ENCODE data around the gene RRM2.

The RRM2 gene

DNA sequence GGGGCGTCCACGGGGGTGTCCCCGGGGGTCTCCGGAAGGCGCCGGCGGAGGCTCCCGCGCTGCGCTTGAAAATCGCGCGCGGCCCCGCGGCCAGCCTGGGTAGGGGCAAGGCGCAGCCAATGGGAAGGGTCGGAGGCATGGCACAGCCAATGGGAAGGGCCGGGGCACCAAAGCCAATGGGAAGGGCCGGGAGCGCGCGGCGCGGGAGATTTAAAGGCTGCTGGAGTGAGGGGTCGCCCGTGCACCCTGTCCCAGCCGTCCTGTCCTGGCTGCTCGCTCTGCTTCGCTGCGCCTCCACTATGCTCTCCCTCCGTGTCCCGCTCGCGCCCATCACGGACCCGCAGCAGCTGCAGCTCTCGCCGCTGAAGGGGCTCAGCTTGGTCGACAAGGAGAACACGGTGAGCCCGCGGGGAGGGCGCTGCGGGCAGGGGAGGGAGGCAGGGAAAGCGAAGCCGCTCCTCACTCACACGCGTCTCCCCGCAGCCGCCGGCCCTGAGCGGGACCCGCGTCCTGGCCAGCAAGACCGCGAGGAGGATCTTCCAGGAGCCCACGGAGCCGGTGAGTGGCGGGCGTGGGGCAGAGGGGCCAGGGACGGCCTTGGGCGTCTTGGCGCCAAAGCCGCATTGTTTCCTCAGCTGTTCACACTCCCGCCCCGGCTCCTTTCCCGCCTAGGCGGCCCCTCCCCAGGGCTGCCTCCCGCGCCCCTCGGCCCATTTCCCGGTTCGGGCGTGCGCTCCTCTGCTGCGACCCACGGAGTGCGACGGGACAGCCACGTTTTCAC lies at the start of gene RRM2:
Gene RRM2, plus strand, starts transcription at position 240 of the 781 bp plus-strand sequence. Its CDS starts 60 bp downstream, at position 300.
- peak; percentile 97 for DNase-seq

- DNase-seq, result no peak
These were observed 48.8 kb upstream of the RRM2 start for GRCh38 chr2:10073706-10074105.

GRCh38 chr2:10075101-10075500 lies 47.4 kb upstream of the RRM2 start:
- DNase-seq, result no peak

DNA sequence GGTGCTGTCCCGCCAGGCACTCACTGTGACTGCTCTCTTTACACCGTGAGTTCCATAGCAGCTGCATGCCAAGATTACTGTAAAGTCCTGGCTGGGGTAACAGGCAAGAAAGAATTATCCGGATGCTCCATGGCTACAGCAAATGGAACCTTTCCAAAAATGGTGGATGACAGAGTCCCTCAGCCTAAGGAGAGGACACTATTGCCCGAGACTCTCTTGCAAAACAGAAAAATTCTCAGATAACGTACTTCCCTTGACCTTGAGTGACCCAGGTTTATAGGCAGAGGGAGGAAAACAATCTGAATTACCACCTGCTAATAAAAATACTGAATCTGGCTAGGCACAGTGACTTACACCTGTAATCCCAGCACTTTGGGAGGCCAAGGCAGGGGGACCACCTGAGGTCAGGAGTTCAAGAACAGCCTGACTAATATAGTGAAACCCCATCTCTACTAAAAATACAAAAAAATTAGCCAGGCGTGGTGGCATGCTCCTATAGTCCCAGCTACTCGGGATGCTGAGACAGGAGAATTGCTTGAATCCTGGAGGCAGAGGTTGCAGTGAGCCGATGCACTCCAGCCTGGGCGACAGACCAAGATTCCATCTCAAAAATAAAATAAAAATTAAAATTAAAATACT lies 46.8 kb upstream of the RRM2 start:
- DNase-seq, result no peak

DNA sequence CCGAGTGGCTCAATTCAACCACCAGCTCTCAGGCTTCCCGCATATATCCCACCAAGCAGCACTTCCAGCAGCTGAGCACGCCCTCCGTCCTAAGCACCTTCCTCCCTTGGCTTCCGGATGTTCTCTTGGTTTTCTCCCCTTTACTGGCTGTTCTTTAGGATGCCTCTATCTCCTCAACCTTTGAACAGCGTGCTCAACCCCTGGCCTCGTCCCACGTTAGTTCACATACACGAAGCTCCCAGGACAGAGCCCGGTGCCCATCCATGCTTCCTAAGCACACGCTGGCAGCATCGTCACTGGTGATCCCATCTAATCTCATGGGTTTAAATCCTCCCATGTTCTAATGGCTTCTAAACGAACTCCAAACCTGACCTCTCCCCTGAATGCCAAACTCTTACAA lies 46.0 kb upstream of the RRM2 start:
- no peak for DNase-seq

GRCh38 chr2:10076988-10077527 lies 45.5 kb upstream of the RRM2 start:
- no peak for DNase-seq

- no peak for DNase-seq
These were observed 44.5 kb upstream of the RRM2 start for GRCh38 chr2:10078001-10078400.

DNA sequence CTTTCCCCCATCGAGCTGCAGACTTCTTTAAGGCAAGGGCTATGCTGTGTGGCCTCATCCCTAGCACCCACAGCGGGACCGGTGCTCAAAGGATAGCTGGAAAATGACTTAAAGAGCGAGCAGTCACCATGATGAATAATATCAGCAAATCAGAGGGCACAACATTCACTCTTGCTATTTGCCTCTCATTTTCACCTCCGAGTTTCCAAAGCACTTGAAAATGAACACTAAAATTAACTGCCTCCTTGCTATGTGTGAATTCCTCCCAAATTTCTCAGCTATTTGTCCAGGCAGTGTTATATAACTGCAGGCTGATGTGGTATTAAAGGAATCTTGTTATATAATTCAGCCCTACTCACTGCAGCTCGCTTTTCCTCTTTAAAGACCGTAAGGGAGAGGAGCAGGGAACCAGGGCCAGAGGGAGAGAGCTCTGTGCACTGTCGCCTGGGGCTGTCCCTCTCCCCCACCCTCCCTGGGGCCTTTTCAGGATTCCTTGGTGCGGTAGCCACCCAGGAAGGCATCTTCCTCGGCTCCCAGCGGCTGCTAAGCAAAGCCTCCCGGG lies 43.8 kb upstream of the RRM2 start:
- no peak for DNase-seq

GRCh38 chr2:10079266-10079869 lies 43.2 kb upstream of the RRM2 start:
- DNase-seq, result peak; percentile 37

GRCh38 chr2:10079870-10080535 lies 42.5 kb upstream of the RRM2 start, which contains the start of gene CYS1:
CYS1 (minus strand) TSS chr2:10080411; CDS start chr2:10080223, 188 bp downstream.
- peak; percentile 34 for DNase-seq

DNA sequence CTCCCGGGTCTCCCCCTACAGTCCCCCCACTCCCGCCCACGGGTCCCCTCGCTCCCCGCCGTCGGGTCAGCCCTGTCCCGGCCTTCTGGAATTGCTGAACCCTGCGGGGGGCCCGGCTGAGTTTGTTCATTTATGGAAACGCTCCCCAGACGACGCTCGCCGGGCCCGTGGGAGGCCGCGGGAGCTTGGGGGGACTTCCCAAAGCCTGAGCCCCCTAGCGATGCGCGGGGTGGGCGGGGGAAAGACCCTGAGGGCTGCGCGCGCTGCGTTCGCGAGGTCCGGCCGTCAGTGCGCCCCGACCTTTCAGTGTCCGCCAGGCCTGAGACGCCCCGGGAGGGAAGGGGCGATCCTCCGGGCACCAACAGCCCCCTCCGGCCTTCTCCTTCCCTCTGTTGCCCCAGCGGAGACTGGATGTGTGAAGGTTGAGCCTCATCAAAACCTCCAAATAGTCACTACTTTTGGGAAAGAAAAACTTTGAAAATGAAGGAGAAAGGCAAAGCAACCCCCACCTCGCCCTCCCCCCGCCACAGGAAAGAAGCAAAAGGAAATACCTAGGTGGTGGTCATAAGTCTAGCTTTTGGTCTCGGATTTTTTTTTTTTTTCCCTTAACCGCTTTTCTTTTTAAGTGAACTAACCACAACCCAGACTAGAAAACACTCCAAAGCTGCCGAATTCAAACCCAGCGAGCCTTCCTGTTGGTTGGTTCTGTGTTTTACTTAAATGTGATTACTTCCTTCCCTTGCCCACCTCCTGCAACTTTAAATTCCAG lies 41.8 kb upstream of the RRM2 start:
- DNase-seq, result no peak

DNA sequence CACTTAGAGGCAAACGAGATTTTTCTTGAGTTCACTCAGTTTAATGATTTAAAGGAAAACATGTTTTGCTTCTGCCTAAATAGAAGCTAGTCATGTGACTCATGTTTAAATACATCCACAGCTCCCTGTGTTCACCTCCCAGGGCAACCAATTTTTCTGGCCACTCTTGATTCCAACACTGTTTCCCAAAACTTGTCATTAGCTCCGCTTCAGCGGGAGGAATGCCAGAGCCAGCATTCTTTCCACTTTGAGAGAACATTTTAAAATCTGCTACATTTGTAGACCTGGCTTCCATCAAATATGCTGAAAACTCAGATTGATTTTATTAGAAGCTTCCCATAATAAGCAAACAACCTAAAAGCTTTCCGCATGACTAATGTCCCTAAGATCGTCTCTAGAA lies 39.5 kb upstream of the RRM2 start:
- DNase-seq, result no peak

- peak; percentile 10 for DNase-seq
These were observed 38.8 kb upstream of the RRM2 start for GRCh38 chr2:10083692-10084211.

DNA sequence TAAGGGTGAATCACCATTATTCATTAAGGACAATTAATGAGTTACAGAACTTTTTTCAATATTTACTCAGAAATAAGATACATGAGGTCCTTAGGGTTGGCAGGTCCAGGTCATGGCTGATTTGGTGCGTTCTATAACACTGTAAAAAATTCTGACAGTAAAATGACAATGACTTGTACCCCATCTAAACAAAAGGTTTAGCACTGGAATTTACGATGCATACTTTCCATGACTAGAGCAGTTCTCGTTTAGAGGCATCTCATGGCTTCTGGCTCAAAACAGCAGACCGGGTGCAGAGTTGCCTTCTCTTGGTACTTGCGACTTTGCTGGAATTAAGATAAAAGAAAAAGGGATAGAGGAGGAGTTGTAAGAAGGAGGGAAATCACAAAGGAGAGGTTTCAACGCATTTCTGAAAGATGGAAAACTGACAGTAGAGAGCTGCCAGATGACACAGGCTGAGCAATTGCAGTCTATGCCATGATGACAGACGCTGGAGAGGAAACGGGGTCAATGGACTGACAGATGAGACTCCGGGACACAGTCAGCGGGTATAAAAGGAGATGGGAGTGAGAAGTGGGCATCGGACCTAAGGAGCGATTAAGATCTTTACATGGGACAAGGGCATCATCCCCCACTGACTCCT lies 38.2 kb upstream of the RRM2 start:
- peak; percentile 10 for DNase-seq

DNA sequence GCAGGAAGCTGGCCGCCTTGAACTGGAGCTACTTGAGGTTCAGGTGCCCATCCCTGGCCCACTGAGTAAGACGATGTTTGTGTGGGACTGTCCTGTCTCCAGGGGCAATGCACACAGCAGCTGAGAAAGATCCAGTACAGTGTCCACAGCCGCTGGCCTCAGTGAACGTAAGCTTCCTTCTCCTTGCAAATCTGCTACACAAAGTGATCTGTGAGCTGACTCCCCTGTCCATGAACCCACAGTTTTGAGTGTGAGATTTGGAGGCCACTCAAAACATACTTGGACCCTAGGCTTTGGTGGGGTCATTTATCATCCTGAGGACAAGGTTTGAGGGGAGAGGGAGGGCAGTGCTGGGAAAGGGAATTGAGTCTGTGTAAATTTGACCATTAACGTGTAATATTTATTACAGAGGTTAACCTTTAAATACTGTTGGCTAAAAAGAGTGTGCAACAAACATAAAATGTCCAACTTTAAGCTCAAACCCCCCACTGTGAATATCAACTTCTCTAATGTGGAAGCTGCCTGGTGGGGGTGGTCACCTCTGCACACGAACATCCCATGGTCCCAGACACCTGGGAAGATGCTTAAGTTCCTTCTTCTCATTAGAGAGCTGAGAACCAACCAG lies 37.4 kb upstream of the RRM2 start:
- no peak for DNase-seq

DNA sequence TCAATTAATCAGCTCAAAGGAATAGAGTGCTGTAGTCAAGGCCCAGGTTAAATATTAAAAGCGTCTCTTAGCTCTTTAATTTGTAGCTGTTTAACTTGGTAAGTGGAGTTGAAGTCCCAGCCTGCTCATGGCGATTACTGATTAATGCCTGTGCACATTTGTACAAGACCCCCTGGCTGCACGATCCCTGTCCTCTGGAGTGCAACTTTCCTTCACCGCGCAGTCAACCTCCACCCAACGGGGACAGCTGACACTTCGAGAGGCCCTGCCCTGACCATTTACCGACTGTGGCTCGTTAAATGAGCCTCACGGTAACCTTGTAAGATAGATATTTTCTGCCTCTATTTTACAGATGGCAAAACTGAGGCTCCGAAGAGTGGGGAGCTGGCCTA lies 36.9 kb upstream of the RRM2 start:
- DNase-seq, result no peak

GRCh38 chr2:10086950-10087349 lies 35.6 kb upstream of the RRM2 start:
- DNase-seq, result peak; percentile 8

GRCh38 chr2:10087360-10087759 lies 35.2 kb upstream of the RRM2 start:
- DNase-seq, result no peak

DNA sequence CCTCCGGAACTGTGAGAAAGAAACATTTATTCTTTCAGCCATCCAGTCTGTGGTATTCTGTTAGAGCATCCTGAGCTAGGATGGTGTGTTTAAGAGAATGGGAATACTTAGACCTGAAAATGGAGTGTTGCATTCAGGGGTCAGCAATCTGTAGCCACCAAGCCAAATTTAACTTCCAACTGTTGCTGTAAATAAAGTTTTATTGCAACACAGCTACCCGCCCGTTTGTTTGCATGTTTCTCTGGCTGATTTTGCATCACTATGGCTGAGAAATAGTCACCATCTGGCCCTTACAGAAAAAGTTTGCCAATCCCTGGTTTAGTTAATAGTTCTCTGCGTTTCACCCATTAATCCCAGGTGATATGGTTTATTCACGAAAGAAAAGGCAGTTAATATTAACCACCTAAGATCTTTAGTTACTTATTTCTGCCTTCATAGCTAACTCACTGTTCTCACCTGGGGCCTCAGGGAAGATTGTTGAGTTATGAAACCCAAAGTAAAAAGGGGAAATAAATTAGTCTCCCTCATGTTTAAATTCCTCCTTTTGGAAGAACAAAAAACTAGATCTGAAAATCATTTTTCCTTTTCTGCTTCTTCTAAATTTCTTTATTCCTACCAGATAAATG lies 32.9 kb upstream of the RRM2 start:
- no peak for DNase-seq

DNA sequence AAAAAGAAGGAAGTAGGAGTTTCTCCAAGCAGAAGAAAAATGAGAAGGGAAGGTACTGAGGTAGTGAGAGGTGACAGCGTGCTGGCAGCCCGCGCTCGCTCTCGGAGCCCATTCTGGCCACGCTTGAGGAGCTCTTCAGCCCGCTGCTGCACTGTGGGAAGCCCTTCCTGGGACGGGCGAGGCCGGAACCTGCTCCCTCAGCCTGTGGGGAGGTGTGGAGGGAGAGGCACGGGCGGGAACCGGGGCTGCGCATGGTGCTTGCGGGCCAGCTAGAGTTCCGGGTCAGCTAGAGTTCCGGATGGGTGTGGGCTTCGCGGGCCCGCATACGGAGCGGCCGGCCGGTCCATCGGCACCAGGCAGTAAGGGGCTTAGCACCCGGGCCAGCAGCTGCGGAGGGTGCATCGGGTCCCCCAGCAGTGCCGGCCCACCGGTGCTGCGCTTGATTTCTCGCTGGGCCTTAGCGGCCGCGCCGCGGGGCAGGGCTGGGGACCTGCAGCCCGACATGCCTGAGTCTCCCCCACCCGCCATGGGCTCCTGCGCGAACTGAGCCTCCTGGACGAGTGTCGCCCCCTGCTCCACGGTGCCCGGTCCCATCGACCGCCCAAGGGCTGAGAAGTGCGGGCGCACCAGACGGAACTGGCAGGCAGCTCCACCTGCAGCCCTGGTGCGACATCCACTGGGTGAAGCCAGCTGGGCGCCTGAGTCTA lies 31.2 kb upstream of the RRM2 start:
- DNase-seq, result no peak
